SHP77 (cell line): ENCODE data around the gene NWD2.

Source experiments
- DNase-seq, 2 experiments: peaks; one replicate each; lab custom pipeline; 2025; lab: John Stamatoyannopoulos, UW

Gene NWD2

DNA sequence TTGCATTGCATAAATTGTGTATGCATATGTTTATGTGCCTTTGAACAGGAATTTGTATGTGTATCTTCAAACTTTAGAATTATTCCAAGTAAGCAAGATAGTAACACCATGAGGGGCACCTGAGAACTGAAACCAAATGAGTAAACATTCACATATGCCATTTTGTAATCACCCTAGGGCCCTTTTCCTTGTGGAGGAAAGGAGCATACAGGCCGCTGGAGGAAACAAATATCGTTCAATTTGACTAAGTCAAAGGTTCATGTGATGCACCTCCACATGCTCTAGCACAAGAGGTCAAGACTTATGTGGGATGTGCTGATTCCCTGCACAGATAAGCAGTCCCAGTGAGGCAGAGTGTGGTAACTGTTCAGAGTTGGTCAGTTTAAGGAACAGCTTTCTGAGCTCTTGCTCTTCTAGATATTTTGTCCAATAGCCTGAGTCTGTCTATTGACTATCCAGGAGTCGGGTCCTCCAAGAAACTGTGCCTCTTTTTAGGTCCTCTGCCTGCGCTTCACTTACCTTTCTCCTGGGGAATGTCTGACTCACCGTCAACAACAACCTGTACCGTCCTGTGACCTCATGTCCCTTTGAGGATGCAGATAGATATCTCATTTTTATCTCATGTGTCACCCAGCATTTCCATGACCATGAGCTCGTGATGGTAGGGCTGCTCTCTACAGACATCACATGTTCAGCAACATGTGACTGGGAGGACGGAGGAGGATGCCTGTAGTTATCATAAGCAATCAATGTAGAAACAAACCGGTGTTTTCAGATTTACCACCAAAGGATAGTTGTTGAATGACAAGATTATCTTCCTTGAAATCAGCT is 196.9 kb downstream of the NWD2 start:
- DNase-seq = no peak

DNA sequence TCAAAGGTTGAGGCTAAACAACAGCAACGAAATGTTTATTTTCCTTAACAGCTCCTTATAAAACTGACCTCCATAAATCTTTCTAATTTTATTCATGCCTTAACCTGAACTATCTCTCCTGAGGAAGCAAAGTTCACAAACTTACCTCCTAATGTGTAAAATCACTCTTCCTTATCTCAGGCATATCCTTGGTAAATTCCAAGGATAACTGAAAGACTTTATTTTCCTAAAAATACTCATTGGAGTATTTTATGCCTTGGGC is 197.4 kb downstream of the NWD2 start:
- no peak for DNase-seq

DNA sequence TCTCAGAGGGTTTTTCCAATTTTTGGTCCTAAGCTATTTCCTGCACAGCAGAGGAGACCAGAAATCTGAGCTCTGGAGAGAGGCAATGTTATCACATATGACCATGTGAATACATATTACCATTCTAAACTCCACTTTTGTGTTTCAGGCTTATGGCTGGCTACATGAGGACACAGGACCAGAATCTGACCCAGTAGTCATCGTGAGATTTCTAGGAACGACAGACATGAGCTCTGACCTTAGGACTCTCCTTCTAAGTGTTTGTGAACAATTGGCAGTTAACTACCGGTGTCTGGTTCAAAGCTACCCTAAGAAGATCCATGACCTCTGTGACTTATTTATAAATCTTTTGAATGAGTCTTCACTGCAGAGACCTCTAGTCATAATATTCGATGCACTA is 198.6 kb downstream of the NWD2 start:
- DNase-seq = no peak

DNA sequence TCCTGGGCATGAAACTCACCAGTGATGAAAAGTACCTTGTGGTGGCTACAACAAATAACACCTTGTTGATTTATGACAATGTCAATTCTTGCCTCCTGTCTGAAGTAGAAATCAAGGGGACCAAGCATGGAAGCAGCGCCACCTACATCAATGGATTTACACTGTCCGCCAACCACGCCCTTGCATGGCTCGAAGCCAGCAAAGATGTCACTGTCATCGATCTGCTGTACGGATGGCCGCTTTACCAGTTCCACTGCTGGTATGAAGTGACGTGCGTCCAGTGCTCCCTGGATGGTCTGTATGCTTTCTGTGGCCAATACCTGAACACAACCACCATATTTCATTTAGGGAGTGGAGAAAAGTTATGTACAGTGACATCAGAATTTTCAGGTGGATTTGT is 200.5 kb downstream of the NWD2 start:
- no peak for DNase-seq

DNA sequence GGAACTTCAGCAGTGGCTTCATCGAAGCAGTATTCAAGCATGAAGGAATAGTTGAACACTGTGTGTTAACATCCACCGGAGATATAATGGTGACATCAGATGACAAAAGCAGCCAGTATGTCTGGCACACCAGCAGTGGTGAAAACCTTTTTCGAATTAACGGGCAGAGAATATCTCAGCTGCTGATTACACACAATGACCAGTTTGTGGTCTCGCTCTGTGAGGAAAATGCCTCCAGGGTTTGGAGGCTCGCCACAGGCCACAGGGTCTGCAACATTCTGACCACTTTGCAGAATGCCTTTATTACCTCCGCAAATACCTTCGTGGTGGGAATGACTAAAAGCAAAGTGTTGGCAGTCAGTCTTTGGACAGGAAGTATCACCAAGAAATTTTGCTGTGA is 201.5 kb downstream of the NWD2 start:
- no peak for DNase-seq

DNA sequence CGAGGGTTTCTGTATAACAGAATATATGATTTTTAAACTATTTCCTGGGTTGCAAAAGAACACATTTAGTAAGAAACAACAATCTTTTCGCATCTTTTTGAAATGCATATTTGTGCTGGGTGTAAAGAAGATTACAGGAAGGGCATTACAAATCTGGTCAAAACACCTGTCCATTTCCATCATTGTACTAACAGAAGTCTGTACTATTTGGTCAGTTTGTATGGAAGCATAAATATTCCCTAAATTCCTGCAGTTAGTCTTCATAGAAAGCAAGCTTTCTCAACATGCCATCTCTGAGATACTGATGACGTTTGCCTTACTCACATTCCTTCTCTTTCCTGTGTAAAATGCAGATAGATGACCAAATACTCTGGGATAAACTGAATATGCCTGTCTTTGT is 203.3 kb downstream of the NWD2 start:
- DNase-seq = no peak

DNA sequence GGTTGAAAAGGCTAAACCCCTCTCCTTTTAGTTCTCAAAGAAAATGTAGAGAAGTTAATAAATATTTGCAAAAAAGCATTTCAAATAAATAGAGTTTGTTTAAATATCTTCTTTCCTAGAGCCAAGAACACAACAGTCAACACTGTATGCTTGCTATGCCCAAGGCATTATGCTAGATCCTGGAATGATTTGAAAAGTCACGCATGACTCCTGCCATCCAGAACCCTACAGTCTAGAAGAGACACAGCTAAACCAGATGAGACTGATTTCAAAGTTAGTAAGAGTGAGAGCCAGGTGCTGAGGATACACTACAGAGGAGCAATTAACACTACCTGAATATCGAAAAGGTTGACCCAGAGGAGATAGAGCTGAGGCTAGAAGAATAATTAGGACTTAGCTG is 205.8 kb downstream of the NWD2 start:
- no peak for DNase-seq

DNA sequence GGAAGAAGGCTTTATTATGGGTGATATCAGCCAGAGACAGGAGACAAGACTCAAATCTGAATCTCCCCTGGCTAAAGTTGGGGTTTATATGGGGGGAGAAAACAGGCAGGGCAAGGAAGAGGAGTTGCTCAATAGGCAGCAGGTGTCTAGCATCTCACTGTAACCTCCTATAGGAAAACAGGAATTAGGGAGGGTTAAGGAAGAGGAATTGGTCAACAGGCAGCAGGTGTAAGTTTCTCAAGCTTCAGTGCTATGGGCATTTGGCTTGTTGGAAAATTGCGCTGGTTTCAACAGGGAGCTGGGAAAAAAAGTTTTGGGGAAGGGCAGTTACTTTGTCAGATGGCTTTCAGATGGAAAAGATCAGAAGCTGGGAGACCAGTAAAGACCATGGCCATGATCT is 206.4 kb downstream of the NWD2 start:
- no peak for DNase-seq

DNA sequence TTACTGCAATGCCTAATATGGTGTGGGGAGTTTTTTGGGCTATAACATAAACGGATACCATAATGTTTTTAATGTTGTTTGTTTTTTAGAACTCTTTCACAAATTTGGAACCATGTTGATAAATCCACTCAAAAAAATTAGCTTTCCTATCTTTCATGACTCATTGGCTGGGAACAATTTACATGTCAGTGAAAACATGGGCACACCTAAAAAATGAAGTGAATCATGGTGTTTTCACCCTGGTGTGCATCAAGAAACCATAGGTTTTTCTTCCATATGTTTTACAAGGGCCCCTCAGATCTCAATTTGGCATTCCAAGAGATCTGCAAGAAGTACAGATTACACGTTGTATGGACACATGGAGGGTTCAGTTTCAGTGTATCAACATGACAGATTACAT is 207.1 kb downstream of the NWD2 start:
- DNase-seq = no peak

DNA sequence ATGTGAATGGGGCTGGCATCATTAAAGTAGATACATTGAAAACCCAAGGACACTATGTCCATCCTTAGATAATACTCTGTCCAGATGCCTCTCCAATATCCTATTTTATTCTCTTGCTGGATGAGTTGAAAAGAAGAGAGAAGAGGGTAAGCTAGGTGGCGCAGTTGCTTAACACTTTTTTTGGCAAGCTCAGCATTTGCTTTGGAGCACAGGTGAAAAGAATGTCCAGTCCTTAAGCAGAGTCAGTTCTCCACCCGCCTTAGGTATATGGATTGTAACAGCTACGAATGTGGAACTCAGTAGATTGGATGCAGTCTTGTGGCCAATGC is 208.4 kb downstream of the NWD2 start:
- DNase-seq = peak; percentile 37 to 41

DNA sequence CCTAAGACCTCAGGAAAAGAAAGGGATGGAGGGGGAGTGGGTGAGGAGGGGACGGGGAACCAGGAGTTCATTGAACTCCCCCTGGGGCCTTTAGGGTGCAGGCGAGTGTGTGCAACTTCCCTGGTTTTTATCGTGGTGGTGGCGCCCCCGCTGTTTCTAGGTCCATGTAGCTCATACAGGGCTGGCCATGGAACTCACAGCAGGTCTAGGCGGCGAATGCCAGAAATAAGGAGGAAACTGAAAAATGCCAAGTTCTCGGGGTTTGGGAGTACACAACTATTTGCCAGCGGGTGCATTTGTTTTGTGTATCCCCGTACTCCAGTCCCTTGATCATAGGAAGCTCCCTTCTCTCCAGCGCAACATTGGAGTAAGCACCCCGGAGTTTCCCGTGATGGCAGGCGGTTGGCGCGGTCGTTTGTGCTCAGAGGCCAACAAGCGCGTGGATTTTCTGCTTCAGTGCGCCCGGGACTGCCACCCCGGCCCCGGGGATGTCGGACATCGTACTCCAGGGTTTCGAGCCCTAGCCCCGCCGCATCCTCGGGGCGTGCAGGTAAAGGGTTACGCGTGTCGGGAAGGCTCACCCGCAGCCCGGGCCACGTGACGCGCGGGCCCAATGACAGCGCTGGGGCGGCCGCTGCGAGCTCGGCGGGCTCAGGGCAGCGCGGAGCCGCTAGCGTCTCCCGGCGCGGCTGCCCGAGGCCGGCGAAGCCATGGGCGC is 208.9 kb downstream of the NWD2 start:
- peak in 1 of 2 experiments; percentile 20 for DNase-seq

DNA sequence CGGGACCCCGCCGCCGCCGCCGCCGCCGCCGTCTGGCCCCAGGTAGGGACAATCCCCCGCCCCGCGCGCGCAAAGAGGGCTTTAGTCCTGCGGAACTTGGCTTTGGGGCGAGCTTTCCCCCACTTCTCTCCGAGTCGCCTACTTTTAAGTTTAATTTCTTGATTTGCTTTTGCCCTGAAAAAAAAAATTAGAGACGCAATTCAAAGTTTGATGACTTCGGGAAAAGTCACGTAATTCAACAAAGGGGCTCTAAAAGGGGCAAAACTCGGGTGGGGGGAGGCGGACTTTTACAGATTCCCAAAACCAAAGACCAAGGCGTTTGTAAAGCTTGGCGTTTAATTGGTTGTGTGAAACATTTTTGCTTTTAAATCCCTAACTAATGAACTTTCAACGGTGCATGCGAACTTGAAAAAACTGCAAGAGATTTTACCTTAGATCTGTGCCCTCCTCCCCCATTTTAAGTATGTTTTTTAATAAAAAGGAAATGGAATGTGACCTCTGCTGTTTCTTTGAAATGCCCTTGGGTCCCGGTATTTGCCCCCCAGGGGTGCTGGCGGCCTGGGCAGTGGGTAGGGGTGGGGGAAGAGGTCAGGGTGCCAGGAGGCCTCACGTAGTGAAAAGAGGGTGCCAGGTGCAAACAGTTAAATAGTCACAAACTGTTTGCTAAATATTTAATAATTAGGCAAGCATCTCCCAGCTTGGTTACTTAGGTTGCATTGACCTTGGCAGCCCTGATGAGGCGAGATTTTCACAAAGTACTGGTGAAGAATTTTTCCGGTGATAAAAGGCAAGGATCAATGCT is 209.7 kb downstream of the NWD2 start:
- DNase-seq = no peak

DNA sequence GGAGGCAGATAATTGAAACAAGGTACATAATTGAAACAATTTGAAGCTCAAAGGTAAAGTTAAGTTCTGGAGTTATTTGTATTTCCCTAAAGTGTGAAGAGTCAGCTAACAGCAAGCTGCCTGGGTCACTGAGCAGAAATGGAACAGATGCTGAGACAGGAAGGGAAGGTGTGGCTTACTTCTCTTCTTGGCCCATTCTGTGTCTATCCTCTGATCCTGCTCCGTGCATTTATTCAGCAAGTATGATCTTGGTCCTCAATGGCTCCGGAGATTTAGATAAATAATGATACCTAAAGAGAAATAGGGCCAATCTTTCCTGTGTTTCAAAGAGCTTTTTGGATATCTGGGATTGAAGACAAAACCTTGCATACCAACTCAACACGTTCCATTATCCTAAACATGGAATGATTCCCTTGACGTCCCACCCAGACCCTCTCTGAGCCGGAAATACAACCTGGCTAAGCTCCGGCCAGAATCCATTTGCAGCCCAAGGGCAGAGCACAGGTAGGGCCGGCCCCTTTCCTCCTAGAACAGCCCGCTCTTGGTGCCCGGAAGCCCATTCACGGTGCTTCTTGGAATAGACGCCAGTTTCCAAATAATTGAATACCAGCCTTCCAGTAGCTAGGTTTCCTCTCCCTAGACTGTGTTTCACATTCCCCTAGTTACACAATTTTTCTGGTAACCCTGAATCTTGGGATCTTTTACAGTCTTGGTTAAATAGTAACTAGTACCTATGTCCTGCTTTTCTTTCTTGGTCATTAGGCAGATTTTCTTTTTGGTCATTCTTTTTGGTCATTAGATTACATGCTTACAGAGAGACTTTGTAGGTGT is 211.0 kb downstream of the NWD2 start:
- DNase-seq = no peak

DNA sequence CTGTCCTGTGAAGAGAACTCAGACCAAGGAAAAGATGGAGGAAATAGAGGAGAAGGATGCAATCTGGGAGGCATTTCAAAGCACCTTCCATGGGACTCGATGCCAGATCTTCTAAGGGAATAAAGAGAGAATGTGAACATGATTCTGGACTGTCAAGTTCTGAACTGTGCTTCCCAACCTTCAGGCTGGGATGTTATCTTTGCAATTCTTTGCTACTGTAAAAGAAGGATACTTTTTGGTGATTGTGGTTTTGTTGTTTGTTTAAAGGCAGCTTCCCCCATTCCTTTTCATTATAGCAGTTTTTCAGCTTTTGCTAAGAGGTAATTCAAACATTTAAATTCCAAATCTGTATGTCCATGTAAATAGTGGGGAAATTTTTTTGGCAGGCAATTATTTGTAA is 217.3 kb downstream of the NWD2 start:
- DNase-seq = no peak

DNA sequence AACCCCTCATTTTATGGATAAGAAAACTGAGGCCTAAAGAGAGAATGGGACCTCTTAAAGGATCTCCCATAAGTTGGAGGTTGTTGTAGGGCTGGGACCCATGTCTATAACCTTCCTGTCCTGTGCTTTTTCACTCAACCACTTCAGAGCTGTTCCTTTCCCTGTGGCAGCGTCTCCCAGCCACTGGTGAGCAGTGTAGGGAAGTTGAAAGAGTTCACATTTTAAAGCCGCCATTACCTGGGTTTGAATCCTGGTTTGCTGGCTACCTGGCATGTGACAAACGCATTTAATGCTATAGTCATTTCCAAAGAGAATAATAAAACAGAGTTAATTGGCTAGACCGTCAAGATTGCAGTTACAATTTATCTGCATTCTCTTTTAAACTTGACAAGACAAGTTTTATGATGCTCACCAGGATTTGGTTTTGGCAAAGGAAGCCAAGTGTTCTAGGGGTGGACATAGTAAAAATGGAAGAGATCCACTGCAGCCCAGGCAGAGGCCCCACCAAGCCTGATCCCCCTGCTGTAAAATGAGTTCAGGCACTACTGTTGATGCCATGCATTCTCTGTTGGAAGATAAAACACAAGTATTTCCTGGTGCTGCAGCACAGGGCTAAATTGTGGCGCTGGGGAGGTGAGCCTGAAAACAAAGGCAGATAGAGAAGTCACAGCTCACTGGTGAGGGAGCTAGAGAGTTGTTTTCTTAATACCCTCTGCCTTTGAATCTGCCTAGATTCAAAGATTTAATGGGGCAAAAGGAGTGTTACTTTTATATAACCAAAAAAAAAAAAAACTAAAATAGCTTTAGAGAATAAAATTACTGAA is 218.7 kb downstream of the NWD2 start:
- no peak for DNase-seq

DNA sequence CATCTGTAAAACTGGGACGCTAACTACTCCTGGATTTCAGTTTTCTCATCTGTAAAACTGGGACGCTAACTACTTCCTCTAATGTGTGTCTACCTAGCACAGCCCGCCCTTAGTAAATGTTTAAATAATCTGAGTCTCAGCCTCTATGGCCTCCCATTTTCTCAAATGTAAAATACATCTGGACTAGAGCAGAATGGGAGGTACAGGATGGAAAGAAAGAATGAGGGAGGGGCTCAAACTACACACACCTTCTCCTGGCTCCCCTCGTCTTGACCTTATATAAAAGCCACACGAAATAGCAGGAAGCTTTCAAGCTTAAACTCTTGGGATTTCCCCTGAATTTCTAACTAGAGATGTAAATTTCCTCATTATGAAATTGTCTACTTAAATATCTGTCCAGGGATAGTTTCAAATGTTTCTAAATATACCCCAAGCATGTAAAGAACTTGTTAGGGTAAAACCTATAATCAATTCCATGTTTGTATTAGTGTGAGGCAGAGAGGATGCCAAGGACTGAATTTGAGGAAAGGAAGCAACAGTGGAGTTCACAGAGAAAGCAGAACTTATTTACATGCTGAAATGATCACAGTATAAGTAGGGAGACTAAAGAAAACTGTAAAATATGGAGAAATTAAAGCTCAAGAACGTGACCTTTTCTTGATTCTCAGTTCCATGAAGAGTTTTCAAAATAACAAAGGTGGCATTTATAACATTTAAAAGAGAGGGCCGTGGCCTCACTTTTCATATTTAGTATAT is 220.0 kb downstream of the NWD2 start:
- no peak for DNase-seq

DNA sequence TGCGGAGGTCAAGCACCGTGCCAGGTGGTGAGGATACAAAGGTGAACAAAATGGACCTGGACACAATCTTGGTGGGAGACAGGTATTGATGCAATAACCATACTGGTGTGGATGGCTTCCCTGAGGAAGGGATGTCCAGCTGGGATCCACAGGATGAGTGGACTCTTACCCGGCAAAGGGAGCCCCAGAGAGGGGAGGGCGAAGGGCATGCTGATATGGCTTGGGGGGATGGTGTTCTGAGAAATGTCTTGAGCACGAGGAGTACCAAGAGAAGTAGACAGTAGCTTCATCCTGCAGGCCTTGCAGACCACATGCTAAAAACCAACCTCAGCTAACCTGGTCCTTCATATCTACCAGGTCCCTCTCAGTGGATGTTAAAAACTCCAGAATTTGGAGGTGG is 220.8 kb downstream of the NWD2 start:
- no peak for DNase-seq

DNA sequence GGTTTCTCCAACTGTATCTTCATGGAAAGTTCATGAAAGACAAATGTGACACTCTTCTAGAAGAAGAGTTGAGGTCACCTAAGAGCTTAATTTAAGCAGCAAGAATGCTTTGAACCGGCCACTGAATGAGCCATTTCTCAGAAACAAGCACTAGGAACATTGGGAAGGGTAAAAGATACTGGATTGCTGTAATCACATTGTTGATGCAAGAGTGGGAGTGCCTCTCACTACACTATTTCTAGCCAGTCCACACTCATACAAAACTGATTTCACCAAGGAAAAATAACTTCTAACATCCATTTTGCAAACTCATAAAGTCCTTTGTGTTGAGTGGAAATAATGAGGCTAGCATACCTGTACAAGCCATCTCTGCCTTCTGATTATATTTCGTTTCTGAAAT is 221.3 kb downstream of the NWD2 start:
- no peak for DNase-seq

DNA sequence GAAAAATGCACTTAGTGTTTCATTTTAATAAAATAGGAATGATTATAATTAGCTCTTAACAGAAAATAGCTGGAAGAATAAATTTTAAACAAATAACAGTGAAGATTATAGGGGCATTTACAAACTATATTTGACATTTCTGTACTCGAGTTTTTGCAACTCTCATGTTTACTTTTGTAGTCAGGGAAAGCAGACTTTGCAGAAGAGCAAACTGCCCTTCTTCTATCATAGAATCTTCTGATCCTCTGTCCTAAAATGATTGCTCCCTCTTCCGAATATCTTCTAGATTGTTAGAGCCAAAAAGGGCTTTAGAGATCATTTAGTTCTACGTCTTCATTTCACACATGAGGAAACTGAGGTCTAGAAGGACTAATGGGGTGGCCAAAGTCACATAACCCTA is 222.7 kb downstream of the NWD2 start:
- no peak for DNase-seq

DNA sequence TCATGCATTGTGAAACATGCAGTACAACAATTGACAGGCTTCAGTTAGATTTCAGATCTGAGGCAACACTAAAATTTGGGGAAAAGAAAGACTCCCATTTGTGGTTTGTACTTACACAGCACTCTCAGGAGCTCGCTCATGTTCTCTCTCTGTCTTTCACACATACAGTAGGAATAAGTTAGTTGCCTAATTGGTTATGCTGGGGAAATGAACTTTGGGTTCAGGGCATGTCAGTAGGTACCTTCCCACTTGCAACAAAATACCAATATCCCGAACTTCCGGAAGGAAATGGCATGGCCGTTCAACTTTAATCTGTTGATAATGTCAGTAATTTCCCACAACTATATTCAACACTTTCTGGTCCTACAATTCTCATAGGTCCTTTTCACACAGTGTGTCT is 223.3 kb downstream of the NWD2 start:
- DNase-seq = no peak

DNA sequence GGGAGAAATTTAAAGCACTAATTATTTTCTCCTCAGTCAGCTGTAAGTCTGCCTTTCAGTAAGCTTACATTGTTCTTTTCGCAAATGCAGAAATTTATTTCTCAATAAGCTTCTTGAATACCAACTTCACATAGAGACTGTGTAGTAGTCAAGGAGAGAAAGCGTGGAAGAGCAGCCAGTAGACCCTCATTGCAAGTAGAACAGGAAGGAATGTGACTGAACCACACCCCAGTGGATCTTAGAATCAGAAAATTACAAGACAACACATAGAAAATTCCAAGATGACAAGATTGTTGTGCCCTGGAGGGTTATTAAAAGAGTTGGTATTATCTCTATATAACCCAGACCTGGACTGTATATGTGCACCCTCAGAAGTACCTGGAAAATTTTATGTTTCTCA is 224.7 kb downstream of the NWD2 start:
- DNase-seq = no peak
